Sigmoid colon (tissue), 3 donors: Measurements from ENCODE around the gene CLDN7.

ENCODE experiments used
- POLR2A ChIP-seq, 2 donors: fragments of 450-650 bp; IDR thresholded peaks; one replicate each; pipeline ENCODE4 v1.6.1; 2016; ENCODE audit warnings: antibody characterized with exemption in 2 of 2, mild to moderate bottlenecking in 2 of 2, moderate library complexity in 2 of 2
- TF ChIP-seq, protein P1 (sequence below), 4 experiments: fragments of 450-650 bp in 3 of 4; fragments of 200-600 bp in 1 of 4; IDR thresholded peaks; one replicate each; pipeline ENCODE4 v1.5.1; 2016 to 2019; ENCODE audit warnings: antibody characterized with exemption in 4 of 4, mild to moderate bottlenecking in 3 of 4, moderate library complexity in 2 of 4

- TF ChIP-seq, protein P1, sequence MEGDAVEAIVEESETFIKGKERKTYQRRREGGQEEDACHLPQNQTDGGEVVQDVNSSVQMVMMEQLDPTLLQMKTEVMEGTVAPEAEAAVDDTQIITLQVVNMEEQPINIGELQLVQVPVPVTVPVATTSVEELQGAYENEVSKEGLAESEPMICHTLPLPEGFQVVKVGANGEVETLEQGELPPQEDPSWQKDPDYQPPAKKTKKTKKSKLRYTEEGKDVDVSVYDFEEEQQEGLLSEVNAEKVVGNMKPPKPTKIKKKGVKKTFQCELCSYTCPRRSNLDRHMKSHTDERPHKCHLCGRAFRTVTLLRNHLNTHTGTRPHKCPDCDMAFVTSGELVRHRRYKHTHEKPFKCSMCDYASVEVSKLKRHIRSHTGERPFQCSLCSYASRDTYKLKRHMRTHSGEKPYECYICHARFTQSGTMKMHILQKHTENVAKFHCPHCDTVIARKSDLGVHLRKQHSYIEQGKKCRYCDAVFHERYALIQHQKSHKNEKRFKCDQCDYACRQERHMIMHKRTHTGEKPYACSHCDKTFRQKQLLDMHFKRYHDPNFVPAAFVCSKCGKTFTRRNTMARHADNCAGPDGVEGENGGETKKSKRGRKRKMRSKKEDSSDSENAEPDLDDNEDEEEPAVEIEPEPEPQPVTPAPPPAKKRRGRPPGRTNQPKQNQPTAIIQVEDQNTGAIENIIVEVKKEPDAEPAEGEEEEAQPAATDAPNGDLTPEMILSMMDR (IDR thresholded peaks at IDR 0.05): no peak
- TF ChIP-seq POLR2A (IDR thresholded peaks at IDR 0.05): no peak
Observed at GRCh38 chr17:7221278-7222092, 40.8 kb downstream of the CLDN7 start.
